GM19463 (cell line): ENCODE data around the gene FAN1.
"Not testable (repeated sequence)": the region's sequence is repeated elsewhere in the genome, so short reads cannot be mapped to it uniquely, and the experiment has no call there.

Source experiments
- ATAC-seq: cut with Tn5 transposase; IDR thresholded peaks from one replicate; pipeline ENCODE4 v1.9.1; 2021; ENCODE audit warnings: mild to moderate bottlenecking, moderate library complexity; ENCODE audit not compliant: unreplicated experiment

The FAN1 gene

GRCh38 chr15:30903497-30904187, at the start of gene FAN1:
FAN1 (plus strand) TSS chr15:30903915; CDS start chr15:30904664, 749 bp downstream.
- peak; percentile 86 for ATAC-seq

- no peak for ATAC-seq
These were observed 44.4 kb upstream of the FAN1 start for GRCh38 chr15:30859091-30859874.

DNA sequence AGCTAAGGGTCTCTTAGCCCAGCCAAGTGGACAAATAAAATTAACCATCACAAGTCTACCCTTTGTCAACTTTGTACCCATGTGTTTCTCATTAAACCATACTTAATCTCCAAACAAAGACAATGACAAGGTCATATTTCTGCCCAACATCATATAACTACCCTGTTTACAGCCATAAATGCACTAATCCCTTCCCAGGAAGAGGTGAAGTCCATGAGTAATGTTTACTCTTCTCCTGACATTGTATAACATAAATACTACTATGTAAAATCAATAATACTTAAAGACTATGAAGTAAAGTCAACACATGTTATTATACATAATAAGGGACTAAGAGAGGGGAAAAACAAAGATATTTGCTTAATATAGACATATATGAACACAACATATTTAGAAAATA, 38.5 kb upstream of the FAN1 start:
- no peak for ATAC-seq

- no peak for ATAC-seq
These were observed 33.0 kb upstream of the FAN1 start for GRCh38 chr15:30870681-30871080.

- no peak for ATAC-seq
These were observed 31.4 kb upstream of the FAN1 start for GRCh38 chr15:30872341-30872748.

- no peak for ATAC-seq
These were observed 26.6 kb upstream of the FAN1 start for GRCh38 chr15:30877070-30877469.

DNA sequence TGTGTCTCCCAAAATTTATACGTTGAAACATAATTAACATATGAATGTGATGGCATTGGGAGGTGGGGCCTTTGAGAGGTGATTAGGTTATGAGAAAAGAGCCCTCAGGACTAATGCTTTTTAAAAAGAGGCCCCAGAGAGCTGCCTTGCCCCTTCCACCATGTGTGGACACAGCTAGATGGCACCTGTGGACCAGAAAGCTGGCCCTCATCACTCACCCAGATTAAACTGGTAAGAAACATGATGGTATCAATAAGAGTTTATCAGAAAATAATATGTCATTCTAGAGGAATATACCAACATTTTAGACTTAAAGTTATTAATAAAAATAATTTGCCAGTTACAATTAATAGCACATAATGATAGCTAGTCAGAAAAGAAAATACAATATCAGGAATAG, 25.2 kb upstream of the FAN1 start:
- ATAC-seq: no peak

DNA sequence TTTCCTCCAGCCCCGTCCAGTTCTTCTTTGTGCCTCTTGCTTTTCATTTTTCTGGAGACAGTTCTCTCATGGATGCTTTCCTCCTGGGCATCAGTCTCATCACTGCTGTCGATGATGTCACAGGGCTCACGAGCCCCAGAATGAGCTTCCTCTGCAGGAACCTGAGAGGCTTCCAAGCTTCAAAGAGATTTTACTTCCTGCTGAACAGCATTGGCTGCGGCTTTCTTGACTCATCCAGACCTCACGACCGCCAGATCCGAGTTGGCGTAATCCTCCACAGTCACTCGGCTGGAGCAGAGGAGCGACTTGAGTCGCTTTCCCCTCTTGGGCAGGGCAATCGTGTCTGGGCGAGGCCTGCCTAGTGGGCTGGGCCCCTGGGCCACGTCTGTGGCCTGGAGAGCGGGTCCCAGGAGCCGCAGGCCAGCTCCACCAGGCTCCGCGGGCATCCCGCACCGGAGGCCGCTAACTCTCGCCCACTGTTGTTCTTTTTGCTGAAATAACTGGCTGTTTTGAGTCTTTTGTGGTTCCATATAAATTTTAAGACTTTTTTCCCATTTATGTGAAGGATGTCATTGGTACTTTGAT, 20.8 kb upstream of the FAN1 start:
- no peak for ATAC-seq

DNA sequence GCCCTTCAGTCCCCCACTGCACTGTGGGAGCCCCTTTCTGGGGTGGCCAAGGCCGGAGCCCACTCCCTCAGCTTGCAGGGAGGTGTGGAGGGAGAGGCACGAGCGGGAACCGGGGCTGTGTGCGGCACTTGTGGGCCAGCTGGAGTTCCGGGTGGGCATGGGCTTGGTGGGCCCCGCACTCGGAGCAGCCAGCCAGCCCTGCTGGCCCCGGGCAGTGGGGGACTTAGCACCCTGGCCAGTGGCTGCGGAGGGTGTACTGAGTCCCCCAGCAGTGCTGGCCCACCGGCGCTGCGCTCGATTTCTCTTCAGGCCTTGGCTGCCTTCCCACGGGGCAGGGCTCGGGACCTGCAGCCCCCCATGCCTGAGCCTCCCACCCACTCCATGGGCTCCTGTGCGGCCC, 20.0 kb upstream of the FAN1 start:
- ATAC-seq: not testable (repeated sequence)

DNA sequence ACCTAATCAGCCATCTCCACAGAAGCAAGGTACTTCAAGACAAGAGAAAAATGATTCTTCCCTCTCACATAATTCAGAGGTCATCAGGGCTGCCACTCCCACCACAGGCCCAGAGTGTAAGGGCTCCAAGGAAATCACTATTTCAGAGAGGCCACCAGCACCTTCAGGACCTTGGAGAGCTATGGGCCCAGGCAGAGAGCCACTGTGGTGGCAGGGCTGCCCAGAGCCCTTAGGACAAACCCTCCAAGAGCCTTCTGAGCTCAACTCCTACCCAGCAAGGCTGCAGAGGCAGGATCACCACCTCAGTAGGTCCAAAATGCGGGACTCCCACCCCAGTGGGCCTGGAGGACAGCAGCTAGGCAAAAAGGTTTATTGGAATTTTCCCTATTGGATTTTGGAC, 17.9 kb upstream of the FAN1 start:
- ATAC-seq: no peak

DNA sequence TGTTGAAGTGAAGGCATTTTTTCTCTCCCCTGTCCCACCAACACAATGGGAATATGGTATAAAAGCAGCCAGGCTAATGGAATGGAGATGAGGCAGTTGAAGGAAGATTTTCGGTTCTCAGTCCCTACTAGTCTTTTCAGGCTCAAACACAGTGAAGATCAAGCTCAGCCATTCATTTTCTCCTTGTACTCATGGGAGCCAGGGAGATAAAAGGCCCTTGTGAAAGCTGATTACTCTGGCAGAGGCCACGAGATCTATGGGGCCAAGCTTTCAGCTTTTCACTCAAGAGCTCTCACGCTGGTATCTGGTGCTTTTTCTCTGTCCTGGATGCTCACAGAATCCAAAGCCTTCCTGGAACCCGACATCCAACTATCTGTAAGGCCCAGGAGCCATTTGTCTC, 14.5 kb upstream of the FAN1 start:
- ATAC-seq: no peak

GRCh38 chr15:30895461-30896210, 8.1 kb upstream of the FAN1 start:
- no peak for ATAC-seq

- ATAC-seq: no peak
These were observed 7.5 kb upstream of the FAN1 start for GRCh38 chr15:30896211-30896606.

GRCh38 chr15:30901889-30902288, 1.8 kb upstream of the FAN1 start:
- ATAC-seq: no peak

- ATAC-seq: no peak
These were observed 1.1 kb downstream of the FAN1 start for GRCh38 chr15:30904812-30905211.

- no peak for ATAC-seq
These were observed 2.1 kb downstream of the FAN1 start for GRCh38 chr15:30905821-30906220.

- ATAC-seq: no peak
These were observed 2.7 kb downstream of the FAN1 start for GRCh38 chr15:30906366-30906765.

DNA sequence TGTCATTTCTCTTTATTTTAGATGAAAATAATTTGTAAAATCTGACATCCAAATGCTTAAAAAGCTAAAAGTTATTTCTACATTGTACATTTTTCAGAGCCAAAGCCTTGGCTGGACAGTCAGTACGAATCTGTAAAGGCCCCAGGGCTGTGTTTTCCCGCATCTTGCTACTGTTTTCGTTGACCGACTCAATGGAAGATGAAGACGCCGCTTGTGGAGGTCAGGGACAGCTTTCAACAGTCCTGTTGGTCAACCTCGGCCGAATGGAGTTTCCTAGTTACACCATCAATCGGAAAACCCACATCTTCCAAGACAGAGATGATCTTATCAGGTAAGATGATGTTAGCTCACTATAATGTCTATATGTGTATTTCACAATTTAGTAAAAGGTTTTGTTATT, 10.0 kb downstream of the FAN1 start:
- no peak for ATAC-seq

DNA sequence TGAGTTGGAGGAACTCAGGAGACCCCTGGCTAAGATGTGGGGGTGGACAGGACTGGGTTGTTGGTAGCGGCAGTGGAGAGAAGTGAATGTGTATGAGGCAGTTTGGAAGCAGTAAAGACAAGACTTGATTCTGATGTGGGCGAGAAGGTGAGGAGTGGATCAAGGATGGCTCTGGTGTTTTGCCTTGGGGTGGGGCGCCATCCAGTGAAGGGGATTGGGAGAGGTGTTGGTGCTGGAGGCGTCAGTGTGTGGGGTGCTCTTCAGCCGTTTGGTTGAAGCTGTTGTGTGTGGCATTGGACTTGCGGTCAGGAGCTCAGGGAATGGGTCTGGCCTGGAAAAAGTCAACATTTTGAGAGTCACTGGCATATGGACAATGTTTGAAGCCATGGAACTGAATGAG, 13.3 kb downstream of the FAN1 start:
- no peak for ATAC-seq

GRCh38 chr15:30917675-30918074, 14.0 kb downstream of the FAN1 start:
- ATAC-seq: no peak

DNA sequence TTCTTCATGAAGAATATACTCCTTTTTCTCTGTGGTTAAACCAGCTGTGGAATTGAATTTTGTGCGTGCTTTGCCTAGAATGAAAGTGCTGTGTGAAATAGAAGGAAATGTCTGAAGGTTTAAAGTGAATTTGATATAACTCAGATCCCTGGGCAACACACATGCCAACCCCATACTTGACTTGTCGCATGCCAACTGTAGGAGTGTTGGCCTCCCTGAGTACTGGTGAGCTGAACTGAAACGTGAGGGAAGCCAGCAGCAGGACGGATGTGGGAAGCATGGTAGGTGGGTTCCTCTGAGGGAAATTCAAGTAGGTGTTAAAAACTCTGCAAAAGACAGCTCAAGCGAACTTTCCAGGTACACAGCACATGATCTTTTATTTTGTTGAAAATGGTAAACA, 14.7 kb downstream of the FAN1 start:
- no peak for ATAC-seq
